ENCODE results near the gene DGKI.

DNA sequence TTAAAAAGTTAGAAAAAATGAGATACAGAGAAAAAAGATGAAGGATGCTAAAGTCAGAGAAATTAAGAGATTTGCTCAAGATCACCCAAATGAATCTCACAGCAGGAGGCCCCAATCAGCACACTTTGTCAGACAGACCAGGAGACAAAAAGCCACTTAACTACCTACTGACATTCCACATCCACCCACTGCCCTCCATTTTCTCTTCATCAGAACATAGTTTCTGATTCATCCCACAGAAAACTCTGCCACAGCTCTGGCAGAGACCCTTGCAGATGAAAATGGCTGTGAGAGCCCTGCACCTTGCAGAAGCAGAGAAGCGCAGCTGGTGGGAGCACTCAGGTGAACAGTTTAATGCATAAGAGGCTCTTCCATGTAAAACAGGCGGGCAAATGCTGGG is 26.6 kb downstream of the DGKI start:
- TF ChIP-seq, protein P1, sequence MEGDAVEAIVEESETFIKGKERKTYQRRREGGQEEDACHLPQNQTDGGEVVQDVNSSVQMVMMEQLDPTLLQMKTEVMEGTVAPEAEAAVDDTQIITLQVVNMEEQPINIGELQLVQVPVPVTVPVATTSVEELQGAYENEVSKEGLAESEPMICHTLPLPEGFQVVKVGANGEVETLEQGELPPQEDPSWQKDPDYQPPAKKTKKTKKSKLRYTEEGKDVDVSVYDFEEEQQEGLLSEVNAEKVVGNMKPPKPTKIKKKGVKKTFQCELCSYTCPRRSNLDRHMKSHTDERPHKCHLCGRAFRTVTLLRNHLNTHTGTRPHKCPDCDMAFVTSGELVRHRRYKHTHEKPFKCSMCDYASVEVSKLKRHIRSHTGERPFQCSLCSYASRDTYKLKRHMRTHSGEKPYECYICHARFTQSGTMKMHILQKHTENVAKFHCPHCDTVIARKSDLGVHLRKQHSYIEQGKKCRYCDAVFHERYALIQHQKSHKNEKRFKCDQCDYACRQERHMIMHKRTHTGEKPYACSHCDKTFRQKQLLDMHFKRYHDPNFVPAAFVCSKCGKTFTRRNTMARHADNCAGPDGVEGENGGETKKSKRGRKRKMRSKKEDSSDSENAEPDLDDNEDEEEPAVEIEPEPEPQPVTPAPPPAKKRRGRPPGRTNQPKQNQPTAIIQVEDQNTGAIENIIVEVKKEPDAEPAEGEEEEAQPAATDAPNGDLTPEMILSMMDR (IDR thresholded peaks at IDR 0.05), result no peak
- TF ChIP-seq, protein P2, sequence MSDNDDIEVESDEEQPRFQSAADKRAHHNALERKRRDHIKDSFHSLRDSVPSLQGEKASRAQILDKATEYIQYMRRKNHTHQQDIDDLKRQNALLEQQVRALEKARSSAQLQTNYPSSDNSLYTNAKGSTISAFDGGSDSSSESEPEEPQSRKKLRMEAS (CRISPR knock-in tag; IDR thresholded peaks at IDR 0.05), result no peak
- TF ChIP-seq JAZF1 (CRISPR knock-in tag; IDR thresholded peaks at IDR 0.05) (no peak), CREB1 (CRISPR knock-in tag; IDR thresholded peaks at IDR 0.05) (no peak), CBFB (CRISPR knock-in tag; IDR thresholded peaks at IDR 0.05; ENCODE audit: low read depth) (no peak), ZNF671 (CRISPR knock-in tag; IDR thresholded peaks at IDR 0.05) (no peak), SMAD3 (CRISPR knock-in tag; IDR thresholded peaks at IDR 0.05; ENCODE audit: borderline replicate concordance) (no peak)
- TF ChIP-seq, protein P3, sequence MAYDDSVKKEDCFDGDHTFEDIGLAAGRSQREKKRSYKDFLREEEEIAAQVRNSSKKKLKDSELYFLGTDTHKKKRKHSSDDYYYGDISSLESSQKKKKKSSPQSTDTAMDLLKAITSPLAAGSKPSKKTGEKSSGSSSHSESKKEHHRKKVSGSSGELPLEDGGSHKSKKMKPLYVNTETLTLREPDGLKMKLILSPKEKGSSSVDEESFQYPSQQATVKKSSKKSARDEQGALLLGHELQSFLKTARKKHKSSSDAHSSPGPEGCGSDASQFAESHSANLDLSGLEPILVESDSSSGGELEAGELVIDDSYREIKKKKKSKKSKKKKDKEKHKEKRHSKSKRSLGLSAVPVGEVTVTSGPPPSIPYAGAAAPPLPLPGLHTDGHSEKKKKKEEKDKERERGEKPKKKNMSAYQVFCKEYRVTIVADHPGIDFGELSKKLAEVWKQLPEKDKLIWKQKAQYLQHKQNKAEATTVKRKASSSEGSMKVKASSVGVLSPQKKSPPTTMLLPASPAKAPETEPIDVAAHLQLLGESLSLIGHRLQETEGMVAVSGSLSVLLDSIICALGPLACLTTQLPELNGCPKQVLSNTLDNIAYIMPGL (CRISPR knock-in tag; IDR thresholded peaks at IDR 0.05), result no peak
- TF ChIP-seq, protein P4, sequence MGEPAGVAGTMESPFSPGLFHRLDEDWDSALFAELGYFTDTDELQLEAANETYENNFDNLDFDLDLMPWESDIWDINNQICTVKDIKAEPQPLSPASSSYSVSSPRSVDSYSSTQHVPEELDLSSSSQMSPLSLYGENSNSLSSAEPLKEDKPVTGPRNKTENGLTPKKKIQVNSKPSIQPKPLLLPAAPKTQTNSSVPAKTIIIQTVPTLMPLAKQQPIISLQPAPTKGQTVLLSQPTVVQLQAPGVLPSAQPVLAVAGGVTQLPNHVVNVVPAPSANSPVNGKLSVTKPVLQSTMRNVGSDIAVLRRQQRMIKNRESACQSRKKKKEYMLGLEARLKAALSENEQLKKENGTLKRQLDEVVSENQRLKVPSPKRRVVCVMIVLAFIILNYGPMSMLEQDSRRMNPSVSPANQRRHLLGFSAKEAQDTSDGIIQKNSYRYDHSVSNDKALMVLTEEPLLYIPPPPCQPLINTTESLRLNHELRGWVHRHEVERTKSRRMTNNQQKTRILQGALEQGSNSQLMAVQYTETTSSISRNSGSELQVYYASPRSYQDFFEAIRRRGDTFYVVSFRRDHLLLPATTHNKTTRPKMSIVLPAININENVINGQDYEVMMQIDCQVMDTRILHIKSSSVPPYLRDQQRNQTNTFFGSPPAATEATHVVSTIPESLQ (CRISPR knock-in tag; IDR thresholded peaks at IDR 0.05), result no peak
- TF ChIP-seq, protein P5, sequence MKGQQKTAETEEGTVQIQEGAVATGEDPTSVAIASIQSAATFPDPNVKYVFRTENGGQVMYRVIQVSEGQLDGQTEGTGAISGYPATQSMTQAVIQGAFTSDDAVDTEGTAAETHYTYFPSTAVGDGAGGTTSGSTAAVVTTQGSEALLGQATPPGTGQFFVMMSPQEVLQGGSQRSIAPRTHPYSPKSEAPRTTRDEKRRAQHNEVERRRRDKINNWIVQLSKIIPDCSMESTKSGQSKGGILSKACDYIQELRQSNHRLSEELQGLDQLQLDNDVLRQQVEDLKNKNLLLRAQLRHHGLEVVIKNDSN (CRISPR knock-in tag; IDR thresholded peaks at IDR 0.05), result no peak
